HG03378 (cell line): ENCODE measurements around the gene SFT2D1.

Experiments
- ATAC-seq: cut with Tn5 transposase; IDR thresholded peaks from one replicate; pipeline ENCODE4 v1.9.1; 2021; ENCODE audit warnings: mild to moderate bottlenecking, moderate library complexity; ENCODE audit not compliant: unreplicated experiment

Gene SFT2D1

DNA sequence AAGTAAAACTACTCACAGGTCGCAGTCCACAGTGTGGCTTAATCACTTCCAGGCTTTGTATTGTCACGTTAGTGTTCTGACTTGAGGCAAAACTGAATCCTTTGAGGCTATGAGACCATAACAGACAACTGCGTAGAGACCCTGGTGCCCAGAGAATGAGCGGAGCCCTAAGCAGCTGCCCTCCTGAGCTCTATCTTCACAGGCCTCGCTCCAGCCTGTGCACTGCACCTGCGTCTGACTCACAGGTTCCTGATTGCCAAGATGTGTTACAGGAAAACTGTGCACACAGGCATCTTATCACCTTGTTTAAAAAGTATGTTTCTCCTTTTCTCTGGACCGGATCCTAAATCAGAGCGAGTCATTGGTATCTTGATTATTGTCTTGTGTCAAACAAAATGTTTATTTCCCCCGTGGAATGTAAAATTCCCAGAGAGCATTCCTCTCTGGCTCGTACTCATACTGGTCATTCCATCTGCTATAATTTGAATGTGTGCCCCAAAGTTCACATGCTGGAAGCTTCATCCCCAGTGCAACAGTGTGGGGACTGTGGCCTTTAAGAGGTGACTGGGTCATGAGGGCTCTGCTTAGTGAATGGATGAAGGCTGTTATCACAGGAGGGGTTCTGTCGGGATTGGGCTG is 59.8 kb downstream of the SFT2D1 start:
- no peak for ATAC-seq

DNA sequence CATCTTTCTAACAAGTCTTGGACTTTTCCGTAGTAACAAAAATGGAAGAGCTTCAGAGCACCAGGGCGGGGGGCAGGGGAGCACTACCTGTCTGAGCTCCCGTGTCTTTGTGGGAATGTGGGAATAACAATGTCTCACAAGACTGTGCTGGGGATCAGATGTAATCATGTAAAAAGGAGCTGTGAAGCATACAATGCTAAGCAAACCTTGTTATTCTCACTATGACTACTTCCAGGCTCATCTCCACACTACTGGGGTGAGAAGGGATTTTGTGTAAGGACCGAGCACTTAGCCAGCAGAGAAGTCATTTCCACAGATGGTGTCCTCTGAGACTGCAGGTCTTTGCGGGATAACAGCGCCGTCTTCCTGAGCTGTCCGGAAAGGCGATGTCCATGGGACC is 61.2 kb downstream of the SFT2D1 start:
- ATAC-seq, result peak; percentile 50

DNA sequence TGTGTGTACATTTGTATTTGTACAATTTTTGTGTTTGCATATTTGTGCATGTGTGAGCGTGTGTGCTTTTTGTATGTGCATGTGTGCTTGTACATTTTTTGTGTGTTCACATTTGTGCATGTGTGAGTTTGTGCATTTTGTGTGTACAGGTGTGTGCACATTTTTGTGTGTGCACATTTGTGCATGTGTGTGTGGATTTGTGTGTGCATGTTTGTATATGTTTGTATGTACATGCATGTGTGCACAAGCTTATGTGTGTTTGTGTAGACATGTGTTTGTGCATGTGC is 63.0 kb downstream of the SFT2D1 start:
- ATAC-seq, result no peak

DNA sequence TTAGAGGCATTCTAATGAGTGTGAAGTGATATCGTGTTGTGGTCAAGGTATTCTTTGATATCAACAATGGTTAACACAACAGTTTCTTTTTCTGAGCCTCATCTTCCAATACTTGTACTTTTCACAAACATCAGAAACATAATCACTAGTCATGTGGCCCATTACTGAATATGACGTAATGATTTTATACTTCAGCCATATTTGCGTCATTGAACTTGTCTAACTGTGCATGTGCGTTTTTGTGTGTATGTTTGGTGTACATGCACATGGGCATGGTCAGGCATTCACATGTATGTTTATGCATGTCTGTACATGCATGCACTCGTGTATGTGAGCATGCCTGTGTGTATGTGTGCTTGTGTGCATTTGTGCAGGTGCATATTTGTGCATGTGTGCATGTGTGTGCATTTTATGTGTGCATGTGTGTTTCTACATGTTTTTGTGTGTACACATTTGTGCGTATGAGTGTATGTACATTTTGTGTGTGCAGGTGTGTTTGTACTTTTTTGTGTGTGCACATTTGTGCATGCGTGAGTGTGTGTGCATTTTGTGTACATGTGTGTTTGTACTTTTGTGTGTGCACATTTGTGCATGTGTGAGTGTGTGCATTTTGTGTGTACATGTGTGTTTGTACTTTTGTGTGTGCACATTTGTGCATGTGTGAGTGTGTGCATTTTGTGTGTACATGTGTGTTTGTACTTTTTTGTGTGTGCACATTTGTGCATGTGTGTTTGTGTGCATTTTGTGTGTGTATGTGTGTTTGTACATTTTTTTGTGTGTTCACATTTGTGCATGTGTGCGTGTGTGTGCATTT is 63.6 kb downstream of the SFT2D1 start:
- no peak for ATAC-seq

DNA sequence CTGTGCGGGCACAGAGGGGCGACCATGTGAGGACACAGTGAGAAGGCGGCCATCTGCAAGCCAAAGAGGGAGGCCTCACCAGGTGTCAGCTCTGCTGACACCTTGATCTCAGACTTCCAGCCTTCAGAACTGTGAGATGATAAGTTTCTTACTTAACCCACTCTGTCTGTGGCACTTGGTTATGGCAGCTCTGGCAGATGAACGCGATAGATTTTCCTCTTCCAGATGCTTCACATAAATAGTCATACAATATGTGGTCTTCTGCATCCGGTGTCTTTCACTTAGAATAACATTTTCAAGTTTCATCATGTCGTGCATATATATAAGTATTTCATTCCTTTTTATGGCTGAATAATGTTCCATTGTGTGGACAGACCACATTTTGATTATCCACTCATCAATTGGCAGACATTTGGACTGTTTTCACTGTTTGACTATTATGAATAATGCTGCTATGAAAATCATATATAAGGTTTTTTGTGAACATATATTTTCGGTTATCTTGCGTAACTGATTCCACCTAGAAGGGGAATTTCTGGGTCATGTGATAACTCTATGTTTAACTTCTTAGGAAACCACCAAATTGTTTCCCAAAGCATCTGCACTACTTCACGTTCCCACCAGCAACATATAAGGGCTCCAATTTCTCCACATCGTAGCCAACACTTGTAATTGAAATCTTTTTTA is 64.3 kb downstream of the SFT2D1 start:
- peak; percentile 40 for ATAC-seq

DNA sequence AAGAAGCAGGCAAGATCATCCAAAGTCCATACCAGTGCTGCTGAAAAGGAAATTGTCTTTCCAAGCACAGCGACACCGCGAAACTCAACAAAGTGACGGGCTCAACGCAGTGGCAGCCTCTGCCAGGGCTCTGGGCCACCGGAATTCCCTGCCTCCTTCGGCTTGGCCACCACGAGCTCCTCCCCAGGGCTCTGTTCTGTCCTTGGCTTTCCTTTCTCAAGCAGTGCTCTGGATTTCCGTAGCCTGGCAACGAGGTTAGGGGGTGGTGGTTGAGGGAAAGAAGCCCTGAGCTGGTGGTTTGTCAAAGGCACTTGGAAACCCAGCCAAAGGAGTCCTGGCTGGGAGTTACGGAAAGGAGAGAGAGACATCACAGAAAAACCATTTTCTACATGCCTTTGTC is 65.3 kb downstream of the SFT2D1 start:
- no peak for ATAC-seq

DNA sequence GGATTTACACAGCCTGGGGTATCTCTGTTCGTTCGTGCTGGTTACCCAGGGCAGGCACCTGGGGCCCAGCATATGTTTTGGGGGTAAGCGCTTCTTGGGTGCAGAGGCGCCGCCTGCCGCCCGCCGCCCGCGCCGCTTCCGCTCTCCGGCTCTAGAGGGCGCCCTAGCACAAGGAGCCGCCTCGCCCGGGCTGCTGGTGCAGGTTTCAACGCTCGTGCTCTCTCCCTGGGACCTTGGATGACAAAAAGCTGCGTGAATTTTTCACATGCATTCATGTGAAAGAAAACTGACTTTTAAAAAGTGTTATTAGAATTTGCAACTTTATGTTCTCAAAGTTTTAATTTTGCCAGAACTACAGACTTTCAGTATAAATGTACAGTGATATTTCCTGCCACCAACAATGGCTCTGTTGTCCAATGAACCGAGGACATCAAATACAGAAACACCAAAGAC is 66.6 kb downstream of the SFT2D1 start:
- ATAC-seq, result peak; percentile 69

DNA sequence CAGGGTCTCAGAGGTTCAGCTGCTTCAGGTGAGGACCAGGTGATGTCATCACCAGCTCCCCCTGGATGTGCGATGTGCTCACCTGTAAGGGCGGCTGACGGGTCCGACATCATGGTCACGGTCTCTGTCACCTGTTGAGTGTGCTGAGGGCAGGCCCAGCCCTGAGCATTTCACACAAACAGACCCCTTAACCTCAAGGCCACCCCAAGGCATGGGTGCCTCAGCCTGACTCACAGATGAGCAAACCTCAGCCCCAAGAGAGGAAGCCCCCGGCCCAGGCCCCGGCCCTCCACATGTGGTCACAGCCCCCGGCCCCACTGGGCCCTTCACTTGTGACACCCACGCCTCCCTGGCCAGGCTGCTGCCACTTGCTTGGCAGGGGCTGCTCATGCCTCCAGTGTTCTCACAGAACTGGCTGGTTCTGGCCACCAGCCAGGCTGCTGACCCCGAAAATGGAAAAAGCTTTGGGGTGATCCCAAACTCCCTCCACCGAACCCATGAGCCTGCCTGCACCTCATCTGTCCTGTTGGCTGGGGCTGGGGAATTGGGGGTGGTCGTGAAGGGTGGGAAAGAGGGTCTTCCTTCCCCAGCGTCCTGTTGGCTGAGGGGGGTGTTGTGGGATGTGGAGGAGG is 67.5 kb downstream of the SFT2D1 start:
- no peak for ATAC-seq

DNA sequence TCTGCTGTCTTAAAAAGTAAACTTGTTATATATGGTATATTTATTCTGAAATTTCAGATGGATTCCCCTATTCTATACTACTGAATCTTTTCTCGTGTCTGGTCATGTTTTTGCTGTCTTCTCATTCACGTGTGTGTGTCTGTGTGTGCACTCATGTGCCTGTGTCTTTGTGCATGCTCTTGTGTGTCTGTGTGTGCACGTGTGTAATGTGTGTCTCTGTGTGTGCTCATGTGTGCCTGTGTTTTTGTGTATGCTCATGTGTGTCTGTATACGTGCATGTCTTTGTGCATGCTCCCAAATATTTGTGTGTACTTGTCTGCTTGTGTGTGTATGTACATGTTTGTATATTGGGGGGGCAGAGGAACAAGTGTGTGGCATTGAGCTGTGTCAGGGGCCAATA is 68.2 kb downstream of the SFT2D1 start:
- ATAC-seq, result no peak

DNA sequence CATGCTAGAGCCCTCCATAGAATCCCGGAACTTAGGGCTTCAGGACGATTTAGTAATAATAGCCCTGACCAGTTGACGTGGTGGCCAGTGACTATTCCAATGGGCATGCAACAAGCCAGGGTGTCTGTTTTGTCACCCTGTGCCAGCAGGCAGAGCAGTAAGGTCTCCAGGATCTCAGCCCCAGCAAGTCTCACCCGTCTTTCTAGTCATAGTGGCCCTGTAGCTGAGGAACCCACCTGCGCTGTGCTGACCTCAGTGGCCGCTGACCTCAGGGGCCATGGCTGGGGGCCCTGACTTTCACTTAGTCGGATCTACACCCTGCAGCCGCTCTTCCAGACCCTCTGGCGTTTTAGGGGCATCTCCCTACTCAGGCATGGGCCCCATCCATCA is 71.0 kb downstream of the SFT2D1 start:
- ATAC-seq, result no peak

DNA sequence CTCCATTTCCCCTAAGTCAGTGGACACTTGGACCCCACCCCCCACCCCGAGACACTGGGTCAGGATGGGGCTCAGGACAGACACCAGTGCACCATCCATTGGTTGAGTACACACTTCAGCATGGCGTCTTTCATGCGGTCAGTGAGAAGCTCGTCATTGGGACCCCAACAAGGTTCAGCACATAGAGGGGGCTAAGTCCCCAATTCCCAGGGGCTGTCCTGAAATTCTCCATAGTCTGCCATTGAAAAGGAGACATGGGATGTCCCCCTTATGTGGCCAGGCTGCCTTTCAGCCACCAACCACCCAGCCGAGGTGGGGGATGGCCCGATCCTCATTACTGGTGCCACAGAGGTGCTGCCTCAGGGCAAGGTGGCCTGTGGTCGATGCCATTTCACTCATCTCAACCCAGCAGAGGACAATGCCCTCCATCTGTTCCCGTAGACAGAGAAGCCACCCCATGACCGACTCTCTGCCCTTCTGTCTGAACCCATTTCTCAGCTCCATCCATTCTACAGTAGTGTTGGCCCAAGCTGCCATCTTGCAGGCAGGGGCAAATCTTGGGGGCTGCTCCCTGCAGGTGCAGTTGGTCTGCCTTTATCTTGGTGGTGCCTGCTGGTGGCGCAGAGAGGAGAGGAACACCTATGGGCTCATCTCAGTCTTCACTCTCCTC is 71.5 kb downstream of the SFT2D1 start:
- ATAC-seq, result no peak
